Upper lobe of left lung (tissue), 6 donors: ENCODE data around the gene ATP9A. TPM values are rescaled to one million over a fixed set of nuclear protein-coding genes. Genes with fewer than 3 reads are reported as not detected.

Experiments used
- ATAC-seq, 2 donors: fragments of 200-7000 bp; cut with Tn5 transposase; one replicate each; pipeline ENCODE4 v1.9.1; 2022; ENCODE audit warnings: mild to moderate bottlenecking in 2 of 2, moderate library complexity in 2 of 2; ENCODE audit not compliant: low FRiP score in 2 of 2
- DNase-seq, 2 donors: peaks; one replicate each; pipeline ENCODE4 v3.0.0-alpha.2; 2019 to 2020
- H3K27ac ChIP-seq, 4 donors: fragments of 200-600 bp; sonication (generic); one replicate each; pipeline ENCODE4 v1.5.1; 2016 to 2019
- H3K27me3 ChIP-seq, 4 donors: fragments of 200-600 bp; sonication (generic); one replicate each; pipeline ENCODE4 v1.5.1; 2017 to 2019
- H3K36me3 ChIP-seq, 4 donors: fragments of 200-600 bp; sonication (generic); one replicate each; pipeline ENCODE4 v1.5.1; 2016 to 2019
- H3K4me1 ChIP-seq, 4 donors: fragments of 200-600 bp; sonication (generic); one replicate each; pipeline ENCODE4 v1.5.1; 2018 to 2019
- H3K4me3 ChIP-seq, 4 donors: fragments of 200-600 bp; sonication (generic); one replicate each; pipeline ENCODE4 v1.5.1; 2017 to 2019; ENCODE audit warnings: mild to moderate bottlenecking in 2 of 4, moderate library complexity in 1 of 4
- H3K9me3 ChIP-seq, 4 donors: fragments of 200-600 bp; sonication (generic); one replicate each; pipeline ENCODE4 v1.5.1; 2018 to 2019
- CTCF ChIP-seq, 6 experiments: fragments of 450-650 bp in 4 of 6; fragments of 200-600 bp in 2 of 6; sonication (generic) in 2 of 6; IDR thresholded peaks; one replicate each; pipeline ENCODE4 v1.5.1; 2016 to 2019; ENCODE audit warnings: antibody characterized with exemption in 6 of 6
- EP300 ChIP-seq, 4 donors: sonication (generic); formaldehyde crosslinking; IDR thresholded peaks; one replicate each; pipeline ENCODE4 v1.5.1; 2017; ENCODE audit warnings: antibody characterized with exemption in 4 of 4, control low read depth in 2 of 4
- POLR2A ChIP-seq, 4 donors: fragments of 450-650 bp; IDR thresholded peaks; one replicate each; pipeline ENCODE4 v1.5.1; 2016 to 2017; ENCODE audit warnings: antibody characterized with exemption in 4 of 4, mild to moderate bottlenecking in 2 of 4
- POLR2AphosphoS5 ChIP-seq, 2 donors: sonication (generic); formaldehyde crosslinking; IDR thresholded peaks; one replicate each; pipeline ENCODE4 v1.5.1; 2017; ENCODE audit warnings: antibody characterized with exemption in 2 of 2
- WGBS, 2 donors: methylation state at CpG; one replicate each; pipeline ENCODE4 v1.1.5; 2017 to 2018; 5-methylcytosine and 5-hydroxymethylcytosine counted together
- total RNA-seq, 6 donors: library from RNA; depleted of rRNA in 4 of 6; stranded (reverse); fragments of >200 nt in 4 of 6; gene quantifications; one replicate each; pipeline versions ENCODE4 v1.1.0 to v1.2.1, GENCODE V29; 2016 to 2021
- donor health status: DM: no; HTN: no; CAD: no; lungs with moderate emphysema.
- donor health status: DM: no; HTN: yes; CAD: no; lungs with severe emphysema.

ATP9A gene
- total RNA-seq, 6 donors from 2014 or later: 15.7 to 31.3 (median 22.8) TPM

- DNase-seq (no peak), ATAC-seq (no peak)
- Histone ChIP-seq H3K9me3 (no peaks in the 10 kb centered on the region), H3K27ac (no peak overlapping the region), H3K27me3 (no peaks in the 10 kb centered on the region), H3K36me3 (no peaks in the 10 kb centered on the region), H3K4me3 (no peak overlapping the region), H3K4me1 (peaks cover 8 to 14% (median 11%) of the 10 kb centered on the region in 4 donors)
- no peak for TF ChIP-seq POLR2A (IDR thresholded peaks at IDR 0.05)
- TF ChIP-seq CTCF (IDR thresholded peaks at IDR 0.05): no peak
- no peak for TF ChIP-seq EP300 (IDR thresholded peaks at IDR 0.05)
- TF ChIP-seq POLR2AphosphoS5 (IDR thresholded peaks at IDR 0.05): no peak
- 92% methylated on average over 10 of the region's 10 CpGs for WGBS, 2 donors
Observed at GRCh38 chr20:51591871-51592270, 176.3 kb downstream of the ATP9A start.

- ATAC-seq (no peak), DNase-seq (no peak)
- 64 to 72% methylated on average over 3 of the region's 3 CpGs for WGBS, 2 donors
- Histone ChIP-seq H3K36me3 (no peaks in the 10 kb centered on the region), H3K4me1 (peaks cover 0 to under 1% (median 0%) of the 10 kb centered on the region in 4 donors), H3K4me3 (no peak overlapping the region), H3K27me3 (no peaks in the 10 kb centered on the region), H3K27ac (no peak overlapping the region), H3K9me3 (no peaks in the 10 kb centered on the region)
- TF ChIP-seq POLR2AphosphoS5 (IDR thresholded peaks at IDR 0.05): no peak
- no peak for TF ChIP-seq CTCF (IDR thresholded peaks at IDR 0.05)
- TF ChIP-seq EP300 (IDR thresholded peaks at IDR 0.05): no peak
- TF ChIP-seq POLR2A (IDR thresholded peaks at IDR 0.05): no peak
Observed at GRCh38 chr20:51588762-51589161, 179.4 kb downstream of the ATP9A start.

GRCh38 chr20:51587145-51587544 lies 181.0 kb downstream of the ATP9A start:
- no peaks in the 10 kb centered on the region for H3K27me3 ChIP-seq
- TF ChIP-seq POLR2A (IDR thresholded peaks at IDR 0.05) (no peak), EP300 (IDR thresholded peaks at IDR 0.05) (no peak), CTCF (IDR thresholded peaks at IDR 0.05) (no peak)
- H3K4me1 ChIP-seq: no peaks in the 10 kb centered on the region
- no peaks in the 10 kb centered on the region for H3K36me3 ChIP-seq
- H3K4me3 ChIP-seq: no peak overlapping the region
- no peaks in the 10 kb centered on the region for H3K9me3 ChIP-seq
- ATAC-seq (no peak), DNase-seq (no peak)
- 91 to 93% methylated on average over 4 of the region's 4 CpGs for WGBS, 2 donors
- no peak overlapping the region for H3K27ac ChIP-seq

- Histone ChIP-seq H3K27ac (no peak overlapping the region), H3K9me3 (no peaks in the 10 kb centered on the region), H3K36me3 (no peaks in the 10 kb centered on the region), H3K4me3 (no peak overlapping the region), H3K27me3 (no peaks in the 10 kb centered on the region), H3K4me1 (no peaks in the 10 kb centered on the region)
- ATAC-seq: peak in 1 of 2 donors; percentile 85
- DNase-seq: no peak
- 71% methylated on average over 4 of the region's 4 CpGs; no CpG with 5 or more reads in 1 of the 2 donors for WGBS, 2 donors
- TF ChIP-seq POLR2A (IDR thresholded peaks at IDR 0.05) (no peak), EP300 (IDR thresholded peaks at IDR 0.05) (no peak), CTCF (IDR thresholded peaks at IDR 0.05) (no peak), POLR2AphosphoS5 (IDR thresholded peaks at IDR 0.05) (no peak)
Observed at GRCh38 chr20:51586005-51586440, 182.2 kb downstream of the ATP9A start.

GRCh38 chr20:51585148-51585547 lies 183.0 kb downstream of the ATP9A start:
- no peak for DNase-seq
- Histone ChIP-seq H3K4me1 (no peaks in the 10 kb centered on the region), H3K27me3 (no peaks in the 10 kb centered on the region), H3K9me3 (no peaks in the 10 kb centered on the region), H3K27ac (no peak overlapping the region), H3K36me3 (no peaks in the 10 kb centered on the region), H3K4me3 (no peak overlapping the region)
- WGBS, 2 donors: 78 to 80% methylated on average over 4 of the region's 4 CpGs
- no peak for ATAC-seq
- TF ChIP-seq POLR2AphosphoS5 (IDR thresholded peaks at IDR 0.05) (no peak), EP300 (IDR thresholded peaks at IDR 0.05) (no peak), CTCF (IDR thresholded peaks at IDR 0.05) (no peak), POLR2A (IDR thresholded peaks at IDR 0.05) (no peak)
